WI38 (cell line): ENCODE data around the gene SAMD14.

Experiments
- H3K4me3 ChIP-seq: 2 replicates; pipeline ENCODE4 v1.5.1; 2011; ENCODE audit warnings: low read depth, mild to moderate bottlenecking, control low read depth, low read length
- CTCF ChIP-seq: IDR thresholded peaks from 2 replicates; pipeline ENCODE4 v1.5.1; 2012; ENCODE audit warnings: low read depth, mild to moderate bottlenecking, control low read depth, low read length

The SAMD14 gene

GRCh38 chr17:50150354-50151040, 20.5 kb upstream of the SAMD14 start, which contains the start of gene PPP1R9B:
TSS of gene PPP1R9B (minus strand) at chr17:50150677. CDS start at chr17:50150513, 164 bp downstream.
- H3K4me3 ChIP-seq: peak within 1 kb of the TSS; percentile 80
- no peak for TF ChIP-seq CTCF

DNA sequence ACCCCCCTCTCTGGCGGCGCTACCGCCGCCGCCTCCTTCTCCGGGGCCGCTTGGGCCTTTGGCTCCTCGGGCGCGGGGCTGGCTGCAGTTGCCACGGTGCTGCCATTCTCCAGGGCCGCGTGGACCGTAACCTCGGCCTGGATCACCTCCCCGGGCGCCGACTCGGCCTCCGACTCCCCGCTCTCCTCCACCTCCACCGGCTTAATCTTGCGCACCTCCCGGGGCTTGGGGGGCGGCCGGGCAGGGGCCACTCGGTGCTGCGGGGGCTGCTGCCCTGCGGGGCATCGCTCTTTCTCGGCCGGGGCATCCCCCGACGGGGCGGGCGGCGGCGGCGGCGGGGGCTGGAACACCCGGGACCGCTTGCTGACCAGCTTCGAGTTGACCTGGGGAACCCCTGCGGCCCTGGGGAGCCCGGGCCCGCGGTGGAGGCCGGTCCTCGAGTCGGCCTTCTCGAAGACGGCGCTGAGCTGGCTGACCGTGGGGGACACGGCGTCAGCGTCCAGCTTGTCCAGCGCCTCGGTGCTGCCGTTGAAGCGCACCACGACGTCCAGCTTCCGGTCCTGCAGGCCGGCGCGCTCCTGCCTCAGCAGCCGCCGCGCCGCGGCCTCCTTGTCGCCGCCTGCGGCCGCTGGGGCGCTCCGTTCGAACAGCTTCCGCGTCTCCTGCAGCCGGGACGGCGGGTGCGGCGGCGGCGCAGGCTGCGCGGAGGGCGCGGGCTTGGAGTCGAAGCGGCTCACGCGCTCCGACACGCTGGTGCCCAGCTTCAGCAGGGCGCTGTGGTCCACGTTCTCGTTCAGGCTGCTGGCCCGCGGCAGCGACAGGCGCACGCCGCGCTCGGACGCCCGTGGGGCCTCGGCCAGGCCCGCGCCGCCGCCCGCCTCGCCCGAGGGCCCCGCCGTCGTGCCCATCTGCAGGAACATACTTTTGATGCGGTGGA, 19.7 kb upstream of the SAMD14 start:
- no peak for TF ChIP-seq CTCF
- H3K4me3 ChIP-seq: peak overlapping the region; percentile 80

DNA sequence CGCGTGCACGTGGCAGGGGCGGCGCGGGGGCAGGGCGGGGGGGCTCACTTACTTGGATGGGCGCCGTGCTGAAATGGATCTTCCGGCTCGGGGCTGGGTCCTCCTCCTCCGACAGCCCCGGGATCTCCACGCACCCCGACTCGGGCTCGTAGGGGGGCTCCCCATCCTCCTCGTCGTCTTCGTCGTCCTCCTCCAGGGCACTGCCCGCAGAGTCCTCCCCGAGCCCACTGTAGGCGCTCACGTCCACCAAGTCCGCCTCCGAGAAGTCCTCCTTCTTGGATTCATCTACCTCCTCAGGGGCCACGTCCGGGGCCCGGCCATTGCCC, 19.1 kb upstream of the SAMD14 start:
- no peak for TF ChIP-seq CTCF
- H3K4me3 ChIP-seq: peak overlapping the region; percentile 80

- peak; percentile 31 for TF ChIP-seq CTCF
- peak overlapping the region; percentile 80 for H3K4me3 ChIP-seq
Observed at GRCh38 chr17:50148226-50149090, 18.5 kb upstream of the SAMD14 start.

GRCh38 chr17:50147841-50148225, 17.9 kb upstream of the SAMD14 start:
- TF ChIP-seq CTCF: no peak
- H3K4me3 ChIP-seq: peak overlapping the region; percentile 80

- no peak for TF ChIP-seq CTCF
- peak overlapping the region; percentile 80 for H3K4me3 ChIP-seq
Observed at GRCh38 chr17:50146927-50147665, 17.1 kb upstream of the SAMD14 start.
